GM15510 (cell line): ENCODE measurements around the gene ICAM2.

ENCODE experiments used
- POLR2A ChIP-seq: IDR thresholded peaks from 3 replicates; pipeline ENCODE4 v1.6.1; 2011; ENCODE audit warnings: borderline replicate concordance; ENCODE audit not compliant: insufficient read length; ENCODE audit errors: extremely low read depth

ICAM2 gene

GRCh38 chr17:64020056-64020766, at the start of gene ICAM2:
ICAM2 (minus strand) TSS chr17:64020633; CDS start chr17:64006691, 13,942 bp downstream.
- TF ChIP-seq POLR2A: peak; percentile 75

GRCh38 chr17:64070213-64070612, 49.8 kb upstream of the ICAM2 start:
- no peak for TF ChIP-seq POLR2A

- TF ChIP-seq POLR2A: no peak
Measured at GRCh38 chr17:64069143-64069542, 48.7 kb upstream of the ICAM2 start.

GRCh38 chr17:64067657-64068056, 47.2 kb upstream of the ICAM2 start:
- TF ChIP-seq POLR2A: no peak

- no peak for TF ChIP-seq POLR2A
Measured at GRCh38 chr17:64066716-64067115, 46.3 kb upstream of the ICAM2 start.

GRCh38 chr17:64065161-64065560, 44.7 kb upstream of the ICAM2 start:
- TF ChIP-seq POLR2A: no peak

- TF ChIP-seq POLR2A: no peak
Measured at GRCh38 chr17:64064331-64064730, 43.9 kb upstream of the ICAM2 start.

GRCh38 chr17:64063766-64064224, 43.4 kb upstream of the ICAM2 start:
- no peak for TF ChIP-seq POLR2A

GRCh38 chr17:64063088-64063487, 42.7 kb upstream of the ICAM2 start:
- TF ChIP-seq POLR2A: no peak

- TF ChIP-seq POLR2A: no peak
Measured at GRCh38 chr17:64061178-64061898, 40.9 kb upstream of the ICAM2 start.

GRCh38 chr17:64060331-64060730, 39.9 kb upstream of the ICAM2 start:
- no peak for TF ChIP-seq POLR2A

GRCh38 chr17:64059756-64060155, 39.3 kb upstream of the ICAM2 start:
- no peak for TF ChIP-seq POLR2A

GRCh38 chr17:64058621-64059020, 38.2 kb upstream of the ICAM2 start:
- TF ChIP-seq POLR2A: no peak

GRCh38 chr17:64057701-64058263, 37.3 kb upstream of the ICAM2 start:
- no peak for TF ChIP-seq POLR2A

- TF ChIP-seq POLR2A: no peak
Measured at GRCh38 chr17:64056269-64057005, 36.0 kb upstream of the ICAM2 start.
